ENCODE data around the gene ARHGAP8. TPM values are rescaled to one million over a fixed set of nuclear protein-coding genes. Genes with fewer than 3 reads are reported as not detected.
A peak's percentile ranks its signal among the peaks of the same experiment; 100 is the strongest.

ARHGAP8 gene
- total RNA-seq, 3 donors from 2014 or later (not counting 1 experiment from before 2014, with no cell fraction given) = 23.6 to 32.6 (median 26.5) TPM

DNA sequence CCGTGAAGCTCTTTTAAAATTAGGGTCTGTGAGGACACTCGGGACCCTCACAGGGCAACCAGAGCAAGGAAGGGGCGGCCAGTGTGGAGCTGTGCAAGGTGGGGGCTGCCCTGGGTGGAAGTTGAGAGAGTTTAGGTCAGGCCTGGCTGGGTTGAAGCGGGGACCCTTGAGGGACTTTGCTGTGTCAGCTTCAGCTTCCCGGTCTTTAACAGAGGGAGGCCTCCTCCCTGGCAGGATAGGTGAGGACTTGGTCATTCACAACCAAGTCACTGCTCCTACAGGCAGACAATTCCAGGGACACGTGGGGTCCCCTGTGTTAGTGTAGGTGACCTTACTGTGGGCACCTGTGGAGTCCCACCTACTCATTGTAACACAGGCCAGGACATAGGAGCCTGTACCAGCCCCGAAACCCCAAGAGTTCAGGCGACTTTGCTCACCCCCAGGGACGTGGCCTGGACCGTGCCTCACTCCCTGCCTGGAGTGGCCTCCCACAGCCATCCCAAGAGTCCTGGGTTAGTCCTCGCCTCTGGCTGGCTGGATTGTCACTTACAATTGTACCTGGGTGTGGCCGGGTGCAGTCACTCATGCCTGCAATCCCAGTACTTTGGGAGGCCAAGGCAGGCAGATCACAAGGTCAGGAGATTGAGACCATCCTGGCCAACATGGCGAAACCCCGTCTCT lies 18.8 kb upstream of the ARHGAP8 start:
- Mint-ChIP-seq H3K4me1 (peaks cover 11 to 20% of the 10 kb centered on the region in 2 donors), H3K27me3 (ENCODE audit: low read depth in 2 of 2) (no peaks in the 10 kb centered on the region), H3K27ac (no peak overlapping the region), H3K36me3 (no peaks in the 10 kb centered on the region), H3K9me3 (no peaks in the 10 kb centered on the region), H3K4me3 (no peak overlapping the region)
- 95% methylated on average over 12 of the region's 14 CpGs for WGBS (ENCODE audit: insufficient coverage)
- Histone ChIP-seq H3K27ac (ENCODE audit: low read length) (no peak overlapping the region), H3K27me3 (ENCODE audit: control insufficient read depth, insufficient read depth, low read length) (no peaks in the 10 kb centered on the region), H3K4me3 (ENCODE audit: low read length) (no peak overlapping the region), H3K4me1 (ENCODE audit: control insufficient read depth, insufficient read depth, low read length) (peaks cover 26% of the 10 kb centered on the region), H3K36me3 (ENCODE audit: control insufficient read depth, insufficient read depth, low read length) (peaks cover 36% of the 10 kb centered on the region), H3K9me3 (ENCODE audit: control insufficient read depth, insufficient read depth, low read length) (no peaks in the 10 kb centered on the region)
- DNase-seq (no peak), ATAC-seq (no peak)
- intact Hi-C loops (cut with micrococcal nuclease) = no loop called here
- TF ChIP-seq, protein P1, sequence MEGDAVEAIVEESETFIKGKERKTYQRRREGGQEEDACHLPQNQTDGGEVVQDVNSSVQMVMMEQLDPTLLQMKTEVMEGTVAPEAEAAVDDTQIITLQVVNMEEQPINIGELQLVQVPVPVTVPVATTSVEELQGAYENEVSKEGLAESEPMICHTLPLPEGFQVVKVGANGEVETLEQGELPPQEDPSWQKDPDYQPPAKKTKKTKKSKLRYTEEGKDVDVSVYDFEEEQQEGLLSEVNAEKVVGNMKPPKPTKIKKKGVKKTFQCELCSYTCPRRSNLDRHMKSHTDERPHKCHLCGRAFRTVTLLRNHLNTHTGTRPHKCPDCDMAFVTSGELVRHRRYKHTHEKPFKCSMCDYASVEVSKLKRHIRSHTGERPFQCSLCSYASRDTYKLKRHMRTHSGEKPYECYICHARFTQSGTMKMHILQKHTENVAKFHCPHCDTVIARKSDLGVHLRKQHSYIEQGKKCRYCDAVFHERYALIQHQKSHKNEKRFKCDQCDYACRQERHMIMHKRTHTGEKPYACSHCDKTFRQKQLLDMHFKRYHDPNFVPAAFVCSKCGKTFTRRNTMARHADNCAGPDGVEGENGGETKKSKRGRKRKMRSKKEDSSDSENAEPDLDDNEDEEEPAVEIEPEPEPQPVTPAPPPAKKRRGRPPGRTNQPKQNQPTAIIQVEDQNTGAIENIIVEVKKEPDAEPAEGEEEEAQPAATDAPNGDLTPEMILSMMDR (IDR thresholded peaks at IDR 0.05) = no peak

DNA sequence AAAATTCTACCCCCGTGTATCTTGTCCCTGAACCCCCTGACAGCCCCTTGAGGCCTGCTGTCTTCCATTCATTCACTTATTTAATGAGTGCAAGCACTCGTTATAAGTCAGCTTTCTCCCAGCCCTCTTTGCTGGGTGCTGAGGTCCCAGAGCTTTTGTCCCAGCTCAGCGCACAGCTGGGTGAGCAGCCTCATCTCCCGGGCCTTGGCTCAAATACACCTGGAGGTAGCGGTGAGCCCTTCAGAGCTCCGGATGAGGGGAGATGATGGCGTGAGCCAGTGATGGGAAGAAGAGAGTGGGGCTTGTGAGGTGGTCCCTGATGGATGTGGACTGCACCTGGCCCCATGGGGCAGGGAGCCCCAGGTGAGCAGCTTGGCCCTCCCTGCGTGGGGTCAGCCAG lies 18.1 kb upstream of the ARHGAP8 start:
- Histone ChIP-seq H3K4me3 (ENCODE audit: low read length) (no peak overlapping the region), H3K4me1 (ENCODE audit: control insufficient read depth, insufficient read depth, low read length) (peaks cover 19% of the 10 kb centered on the region), H3K9me3 (ENCODE audit: control insufficient read depth, insufficient read depth, low read length) (no peaks in the 10 kb centered on the region), H3K27me3 (ENCODE audit: control insufficient read depth, insufficient read depth, low read length) (no peaks in the 10 kb centered on the region), H3K36me3 (ENCODE audit: control insufficient read depth, insufficient read depth, low read length) (peaks cover 29% of the 10 kb centered on the region), H3K27ac (ENCODE audit: low read length) (no peak overlapping the region)
- H3K9me3 Mint-ChIP-seq = no peaks in the 10 kb centered on the region
- no peak overlapping the region for H3K4me3 Mint-ChIP-seq
- H3K36me3 Mint-ChIP-seq = no peaks in the 10 kb centered on the region
- DNase-seq (no peak), ATAC-seq (no peak)
- peak overlapping the region in 1 of 2 donors; percentile 51 for H3K27ac Mint-ChIP-seq
- TF ChIP-seq, protein P1 (IDR thresholded peaks at IDR 0.05) = no peak
- intact Hi-C loops (cut with micrococcal nuclease) = no loop called here
- H3K27me3 Mint-ChIP-seq (ENCODE audit: low read depth in 2 of 2) = no peaks in the 10 kb centered on the region
- 84% methylated on average over 8 of the region's 8 CpGs for WGBS (ENCODE audit: insufficient coverage)
- H3K4me1 Mint-ChIP-seq = peaks cover 7 to 20% of the 10 kb centered on the region in 2 donors

DNA sequence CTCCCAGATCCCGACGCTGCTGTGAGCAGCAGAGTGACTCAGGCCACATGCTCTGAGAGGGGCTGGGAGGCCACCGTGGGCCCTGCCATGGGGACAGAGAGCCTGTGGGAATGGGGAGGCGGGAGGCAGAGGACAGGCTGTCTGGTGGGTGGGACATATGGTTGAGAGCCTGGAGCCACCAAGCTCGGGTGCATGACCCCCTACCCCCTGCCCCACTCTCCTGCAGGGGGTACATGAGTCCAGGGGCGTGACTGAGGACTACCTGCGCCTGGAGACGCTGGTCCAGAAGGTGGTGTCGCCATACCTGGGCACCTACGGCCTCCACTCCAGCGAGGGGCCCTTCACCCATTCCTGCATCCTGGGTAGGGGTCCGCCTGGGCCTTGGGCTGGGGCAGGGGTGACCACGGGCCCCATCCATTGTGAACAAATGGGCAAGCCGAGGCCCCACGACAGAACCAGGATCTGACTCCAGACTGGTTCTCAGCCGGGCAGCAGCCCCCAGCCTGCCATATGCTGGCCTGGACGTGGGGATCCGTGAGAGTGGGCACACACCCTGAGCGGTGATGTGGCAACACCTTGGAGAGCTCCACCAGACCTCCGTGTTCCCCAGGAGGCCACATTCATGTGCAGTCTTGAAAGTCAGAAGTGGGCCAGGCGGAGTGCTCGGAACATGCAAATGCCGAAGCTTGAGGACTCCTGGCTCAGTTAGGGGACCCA lies 17.4 kb upstream of the ARHGAP8 start:
- Mint-ChIP-seq H3K36me3 (no peaks in the 10 kb centered on the region), H3K27me3 (ENCODE audit: low read depth in 2 of 2) (no peaks in the 10 kb centered on the region), H3K27ac (peak overlapping the region in 1 of 2 donors; percentile 78), H3K4me1 (peaks cover 5 to 14% of the 10 kb centered on the region in 2 donors), H3K9me3 (no peaks in the 10 kb centered on the region), H3K4me3 (no peak overlapping the region)
- intact Hi-C loops (cut with micrococcal nuclease) = no loop called here
- Histone ChIP-seq H3K9me3 (ENCODE audit: control insufficient read depth, insufficient read depth, low read length) (no peaks in the 10 kb centered on the region), H3K27ac (ENCODE audit: low read length) (no peak overlapping the region), H3K4me3 (ENCODE audit: low read length) (no peak overlapping the region), H3K27me3 (ENCODE audit: control insufficient read depth, insufficient read depth, low read length) (no peaks in the 10 kb centered on the region), H3K36me3 (ENCODE audit: control insufficient read depth, insufficient read depth, low read length) (peaks cover 26% of the 10 kb centered on the region), H3K4me1 (ENCODE audit: control insufficient read depth, insufficient read depth, low read length) (peaks cover 12% of the 10 kb centered on the region)
- DNase-seq (no peak), ATAC-seq (no peak)
- 87% methylated on average over 23 of the region's 23 CpGs for WGBS (ENCODE audit: insufficient coverage)
- TF ChIP-seq, protein P1 (IDR thresholded peaks at IDR 0.05) = no peak

Measured in natural killer cell (primary cell).